HCT116 (cell line): ENCODE results near the gene C14orf39. TPM values are rescaled to one million over a fixed set of nuclear protein-coding genes. Genes with fewer than 3 reads are reported as not detected.

ENCODE experiments used
- ATAC-seq: fragments of 200-7000 bp; cut with Tn5 transposase; 2 replicates; pipeline ENCODE4 v1.9.1; 2020; ENCODE audit warnings: mild to moderate bottlenecking, moderate library complexity
- BruUV-seq: library from RNA; stranded (reverse); fragments of 400-500 nt; replicated peaks from 2 replicates; lab custom pipeline; 2021; lab: Mats Ljungman, UMichigan
- CTCF ChIA-PET: fragments of 300-600 bp; sonication (Branson Sonifier 250); formaldehyde crosslinking; loops from one replicate; lab custom pipeline; 2021; ENCODE audit warnings: antibody characterized with exemption; lab: Charles Lee
- POLR2A ChIA-PET: fragments of 300-600, 350-600 bp; sonication (Branson Sonifier 250); formaldehyde crosslinking; loops from one replicate; lab custom pipeline; 2021; ENCODE audit warnings: antibody characterized with exemption; lab: Charles Lee
- RAD21 ChIA-PET, 2 experiments: fragments of 300-600 bp; sonication (Branson Sonifier 250); formaldehyde crosslinking; loops; one replicate each; lab custom pipeline; 2023; ENCODE audit warnings: low total read pairs in 2 of 2; ENCODE audit not compliant: uncharacterized antibody in 2 of 2, unreplicated experiment in 2 of 2, low non-redundant PET in 1 of 2; lab: Charles Lee
- DNase-seq: peaks from one replicate; pipeline ENCODE4 v3.0.0-alpha.2; 2010; ENCODE audit warnings: low read depth, low spot score
- H2AFZ ChIP-seq: fragments of 200-600 bp; shearing (Covaris generic), sonication (generic); 2 replicates; pipeline ENCODE4 v1.6.1; 2017; ENCODE audit warnings: low read depth, mixed run types, mixed read lengths, antibody characterized with exemption, low read length; ENCODE audit not compliant: poor library complexity, severe bottlenecking
- H3K27ac ChIP-seq: 2 replicates; pipeline ENCODE4 v1.5.1; 2012; ENCODE audit warnings: low read depth, low read length
- H3K27me3 ChIP-seq: fragments of 200-600 bp; sonication (generic); 2 replicates; pipeline ENCODE4 v1.6.1; 2016; ENCODE audit warnings: mixed run types, low read length, mixed read lengths; ENCODE audit not compliant: insufficient read depth
- H3K36me3 ChIP-seq, 2 experiments: fragments of 200-500 bp in 1 of 2; fragments of 200-600 bp in 1 of 2; sonication (Bioruptor generic) in 1 of 2; sonication (generic) in 1 of 2; 2 replicates each; pipeline versions ENCODE4 v1.5.1 to v1.6.1; 2014 to 2016; ENCODE audit warnings: low read length in 2 of 2, inconsistent platforms in 1 of 2, mixed read lengths in 1 of 2, mixed run types in 1 of 2; ENCODE audit not compliant: insufficient read depth in 2 of 2, control insufficient read depth in 1 of 2
- H3K4me1 ChIP-seq, 2 experiments: fragments of 200-600 bp in 1 of 2; sonication (generic) in 1 of 2; 2 replicates each; pipeline versions ENCODE4 v1.5.1 to v1.6.1; 2012 to 2017; ENCODE audit warnings: low read length in 2 of 2, inconsistent platforms in 1 of 2, mild to moderate bottlenecking in 1 of 2, mixed read lengths in 1 of 2, mixed run types in 1 of 2, moderate library complexity in 1 of 2; ENCODE audit not compliant: insufficient read depth in 2 of 2, control insufficient read depth in 1 of 2
- H3K4me2 ChIP-seq: fragments of 200-600 bp; sonication (generic); 2 replicates; pipeline ENCODE4 v1.6.1; 2017; ENCODE audit warnings: mixed run types, low read length, mixed read lengths
- H3K4me3 ChIP-seq, 2 experiments: fragments of 200-600 bp in 1 of 2; sonication (generic) in 1 of 2; replicated peaks in 1 of 2; 2 replicates each; pipeline ENCODE4 v1.5.1; 2011 to 2016; ENCODE audit warnings: low read length in 2 of 2, control low read depth in 1 of 2, low read depth in 1 of 2, mild to moderate bottlenecking in 1 of 2, mixed read lengths in 1 of 2, mixed run types in 1 of 2
- H3K79me2 ChIP-seq: fragments of 200-600 bp; sonication (generic); 2 replicates; pipeline ENCODE4 v1.6.1; 2017; ENCODE audit warnings: mild to moderate bottlenecking, mixed run types, low read length, moderate library complexity, mixed read lengths; ENCODE audit not compliant: insufficient read depth
- H3K9ac ChIP-seq: fragments of 200-600 bp; sonication (generic); 2 replicates; pipeline ENCODE4 v1.6.1; 2016; ENCODE audit warnings: low read length, mixed read lengths
- H3K9me2 ChIP-seq: fragments of 200-600 bp; sonication (generic), shearing (Covaris generic); 2 replicates; pipeline ENCODE4 v1.6.1; 2017; ENCODE audit warnings: mixed run types, mild to moderate bottlenecking, moderate library complexity; ENCODE audit not compliant: insufficient read depth
- H3K9me3 ChIP-seq, 2 experiments: fragments of 200-500 bp in 1 of 2; fragments of 200-600 bp in 1 of 2; sonication (Bioruptor generic) in 1 of 2; sonication (generic) in 1 of 2; 2 replicates each; pipeline ENCODE4 v1.6.1; 2014 to 2017; ENCODE audit warnings: low read length in 2 of 2, mixed read lengths in 2 of 2, inconsistent platforms in 1 of 2, low read depth in 1 of 2, mild to moderate bottlenecking in 1 of 2, mixed run types in 1 of 2, moderate library complexity in 1 of 2; ENCODE audit not compliant: control insufficient read depth in 1 of 2, insufficient read depth in 1 of 2
- H4K20me1 ChIP-seq: fragments of 200-600 bp; sonication (generic), shearing (Covaris generic); 2 replicates; pipeline ENCODE4 v1.6.1; 2017; ENCODE audit warnings: mixed run types, mild to moderate bottlenecking, moderate library complexity; ENCODE audit not compliant: insufficient read depth
- CBX3 ChIP-seq: IDR thresholded peaks from 2 replicates; pipeline ENCODE4 v1.6.1; 2012; ENCODE audit warnings: low read depth
- CEBPB ChIP-seq: IDR thresholded peaks from 2 replicates; pipeline ENCODE4 v1.6.1; 2012; ENCODE audit warnings: low read depth
- EZH2phosphoT487 ChIP-seq: fragments of 200-600 bp; IDR thresholded peaks from 2 replicates; pipeline ENCODE4 v1.6.1; 2018; ENCODE audit warnings: antibody characterized with exemption, borderline replicate concordance
- FOSL1 ChIP-seq: IDR thresholded peaks from 2 replicates; pipeline ENCODE4 v1.6.1; 2012; ENCODE audit warnings: low read depth
- MAX ChIP-seq: IDR thresholded peaks from 2 replicates; pipeline ENCODE4 v1.6.1; 2012
- REST ChIP-seq: IDR thresholded peaks from 2 replicates; pipeline ENCODE4 v1.6.1; 2012; ENCODE audit warnings: low read depth
- TCF7L2 ChIP-seq: IDR thresholded peaks from 2 replicates; pipeline ENCODE4 v1.7.0; 2011; ENCODE audit warnings: borderline replicate concordance, inconsistent platforms; ENCODE audit not compliant: insufficient read depth, insufficient read length; ENCODE audit errors: extremely low read depth
- YY1 ChIP-seq: IDR thresholded peaks from 2 replicates; pipeline ENCODE4 v1.6.1; 2011; ENCODE audit warnings: low read length, low read depth, moderate library complexity, mild to moderate bottlenecking; ENCODE audit not compliant: insufficient replicate concordance; ENCODE audit errors: extremely low read depth
- ZNF274 ChIP-seq: fragments of 200-500 bp; sonication (Bioruptor generic); IDR thresholded peaks from 2 replicates; pipeline ENCODE4 v1.6.1; 2014; ENCODE audit warnings: mild to moderate bottlenecking, low read depth, low read length, inconsistent platforms
- intact Hi-C: fragments of 100-400 bp; cut with micrococcal nuclease; formaldehyde crosslinking; loops from 2 replicates; pipeline ENCODE4 v1.10.0; 2022
- total RNA-seq: library from RNA; stranded (reverse); gene quantifications from one replicate; pipeline ENCODE4 v1.2.1, GENCODE V29; 2021; ENCODE audit not compliant: unreplicated experiment

The C14orf39 gene
- total RNA-seq, 1 experiment from 2014 or later: not detected

GRCh38 chr14:60508363-60508706, 22.5 kb upstream of the C14orf39 start:
- intact Hi-C loops: no loop called here
- H3K27ac ChIP-seq: no peak overlapping the region
- ATAC-seq: no peak
- no peaks in the 10 kb centered on the region for H3K9me2 ChIP-seq
- CTCF ChIA-PET: no interaction called here
- no peak overlapping the region for H3K4me3 ChIP-seq
- H3K27me3 ChIP-seq: 0 out of 2 replicates have a peak, but pooled peaks cover 7% of the 10 kb centered on the region
- no peak for DNase-seq
- no peaks in the 10 kb centered on the region for H3K79me2 ChIP-seq
- no peak overlapping the region for H3K4me2 ChIP-seq
- no peaks in the 10 kb centered on the region for H4K20me1 ChIP-seq
- no peaks in the 10 kb centered on the region for H3K36me3 ChIP-seq
- H3K9me3 ChIP-seq: no peaks in the 10 kb centered on the region
- POLR2A ChIA-PET: no interaction called here
- BruUV-seq: no TSS peak
- TF ChIP-seq MAX (no peak), FOSL1 (no peak), YY1 (no peak), ZNF274 (no peak), CEBPB (no peak), TCF7L2 (no peak), EZH2phosphoT487 (no peak), CBX3 (no peak), REST (no peak)
- H3K9ac ChIP-seq: no peak overlapping the region
- H3K4me1 ChIP-seq: no peaks in the 10 kb centered on the region
- no peak overlapping the region for H2AFZ ChIP-seq
- RAD21 ChIA-PET: no interaction called here
